Spleen (tissue), 7 donors: ENCODE measurements around the gene ISG20.

Experiments used
- POLR2A ChIP-seq, 3 donors: fragments of 450-650 bp; IDR thresholded peaks; one replicate each; pipeline ENCODE4 v1.5.1; 2017; ENCODE audit warnings: antibody characterized with exemption in 3 of 3, mild to moderate bottlenecking in 1 of 3
- POLR2AphosphoS5 ChIP-seq, 3 donors: sonication (generic); formaldehyde crosslinking; IDR thresholded peaks; one replicate each; pipeline ENCODE4 v1.5.1; 2017; ENCODE audit warnings: antibody characterized with exemption in 3 of 3
- TF ChIP-seq, protein P1 (sequence below), 11 experiments: fragments of 200-600 bp in 7 of 11; fragments of 450-650 bp in 4 of 11; sonication (generic) in 4 of 11; IDR thresholded peaks in 8 of 11; conservative IDR thresholded peaks in 3 of 11; 1 replicate in 7 of 11; 2 replicates in 4 of 11; pipeline versions ENCODE4 v1.4.0 to v1.8.0; 2016 to 2021; ENCODE audit warnings: antibody characterized with exemption in 11 of 11, inconsistent platforms in 4 of 11, mild to moderate bottlenecking in 1 of 11
- donor health status: DM: no; HTN: no; CAD: no; lungs with moderate emphysema.
- donor health status: DM: no; HTN: no; CAD: no.
- donor health status: DM: no; HTN: no; CAD: no.

DNA sequence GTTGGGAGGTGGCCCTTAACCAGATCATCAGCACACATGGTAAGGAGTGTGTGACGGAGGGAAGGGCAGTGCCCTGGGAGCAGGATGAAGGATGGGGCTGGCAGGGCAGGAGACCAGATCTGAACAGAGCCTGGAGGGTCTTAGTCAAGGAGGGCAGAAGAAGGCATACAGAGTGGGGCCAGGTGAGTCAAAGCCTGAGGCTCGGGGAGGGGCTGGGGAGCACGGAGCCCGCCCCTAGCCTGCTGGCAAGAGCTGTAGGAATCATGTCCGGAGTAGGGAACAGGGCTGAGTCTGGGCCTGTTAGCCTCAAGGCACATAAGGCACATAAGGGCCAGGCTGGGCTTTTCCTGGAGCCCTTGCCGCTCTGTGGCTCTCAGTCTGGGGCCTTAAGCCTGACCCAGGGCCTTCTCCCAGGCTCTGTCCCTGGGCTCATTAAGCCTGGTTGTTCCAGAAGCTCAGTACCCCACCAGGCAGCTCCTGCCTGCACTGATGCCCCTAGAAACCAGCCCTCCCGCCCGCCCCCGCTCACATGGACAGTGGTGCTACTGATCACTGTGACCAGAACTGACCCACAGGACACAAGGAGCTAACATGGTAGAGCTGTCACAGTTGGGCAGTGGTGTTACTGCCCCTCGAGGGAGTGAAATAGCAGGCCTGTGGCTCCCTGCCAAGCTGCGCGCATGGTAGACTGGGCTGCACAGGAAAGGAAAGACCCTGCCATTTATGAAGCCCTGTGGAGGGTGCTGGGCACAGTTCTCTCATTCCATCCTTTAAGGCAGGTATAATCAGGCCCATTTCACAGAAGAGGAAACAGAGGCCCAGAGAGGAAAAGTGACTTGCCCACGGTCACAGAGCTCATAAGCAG is 14.6 kb downstream of the ISG20 start:
- TF ChIP-seq POLR2AphosphoS5 (IDR thresholded peaks at IDR 0.05) = no peak
- TF ChIP-seq POLR2A (IDR thresholded peaks at IDR 0.05) = no peak
- TF ChIP-seq, protein P1, sequence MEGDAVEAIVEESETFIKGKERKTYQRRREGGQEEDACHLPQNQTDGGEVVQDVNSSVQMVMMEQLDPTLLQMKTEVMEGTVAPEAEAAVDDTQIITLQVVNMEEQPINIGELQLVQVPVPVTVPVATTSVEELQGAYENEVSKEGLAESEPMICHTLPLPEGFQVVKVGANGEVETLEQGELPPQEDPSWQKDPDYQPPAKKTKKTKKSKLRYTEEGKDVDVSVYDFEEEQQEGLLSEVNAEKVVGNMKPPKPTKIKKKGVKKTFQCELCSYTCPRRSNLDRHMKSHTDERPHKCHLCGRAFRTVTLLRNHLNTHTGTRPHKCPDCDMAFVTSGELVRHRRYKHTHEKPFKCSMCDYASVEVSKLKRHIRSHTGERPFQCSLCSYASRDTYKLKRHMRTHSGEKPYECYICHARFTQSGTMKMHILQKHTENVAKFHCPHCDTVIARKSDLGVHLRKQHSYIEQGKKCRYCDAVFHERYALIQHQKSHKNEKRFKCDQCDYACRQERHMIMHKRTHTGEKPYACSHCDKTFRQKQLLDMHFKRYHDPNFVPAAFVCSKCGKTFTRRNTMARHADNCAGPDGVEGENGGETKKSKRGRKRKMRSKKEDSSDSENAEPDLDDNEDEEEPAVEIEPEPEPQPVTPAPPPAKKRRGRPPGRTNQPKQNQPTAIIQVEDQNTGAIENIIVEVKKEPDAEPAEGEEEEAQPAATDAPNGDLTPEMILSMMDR (IDR thresholded peaks at IDR 0.05 in 8 of 11, conservative IDR thresholded peaks at IDR 0.05 in 3 of 11) = no peak
